A549 (cell line): ENCODE data around the gene DNAI4. TPM values are rescaled to one million over a fixed set of nuclear protein-coding genes. Genes with fewer than 3 reads are reported as not detected.

Experiments
- ATAC-seq, 2 experiments: fragments of 200-7000 bp in 1 of 2; fragments of >200 bp in 1 of 2; cut with Nextera tagmentation in 1 of 2; cut with Tn5 transposase in 1 of 2; 3 replicates each; pipeline versions ENCODE4 v1.8.0 to v1.9.1; 2018 to 2020; ENCODE audit warnings: mild to moderate bottlenecking in 1 of 2, moderate library complexity in 1 of 2
- CTCF ChIA-PET: fragments of 300-600 bp; sonication (Branson Sonifier 250); formaldehyde crosslinking; extraction: SDS; loops from one replicate; lab custom pipeline; 2021; ENCODE audit warnings: antibody characterized with exemption, inconsistent platforms; lab: Yijun Ruan, JAX
- POLR2A ChIA-PET: fragments of 350-600 bp; formaldehyde crosslinking; extraction: SDS; loops from one replicate; lab custom pipeline; 2021; ENCODE audit warnings: antibody characterized with exemption, inconsistent platforms; lab: Yijun Ruan, JAX
- DNase-seq, 2 experiments: peaks; one replicate each; pipeline versions ENCODE4 v3.0.0 to v3.0.0-alpha.2; 2011 to 2016; ENCODE audit warnings: low read depth in 1 of 2, low spot score in 1 of 2
- FAIRE-seq: peaks from 2 replicates; lab custom pipeline; 2011; peaks lifted over from hg19 to GRCh38; lab: Jason Lieb, UNC
- H3K27ac ChIP-seq, 2 experiments: fragments of >200 bp; sonication (Bioruptor Twin); formaldehyde crosslinking; 3 replicates each; pipeline ENCODE4 v1.5.1; 2016 to 2017
- H3K4me1 ChIP-seq: fragments of >200 bp; sonication (Bioruptor Twin); formaldehyde crosslinking; 3 replicates; pipeline ENCODE4 v1.6.1; 2016
- H3K4me2 ChIP-seq: fragments of >200 bp; sonication (Bioruptor Twin); formaldehyde crosslinking; 3 replicates; pipeline ENCODE4 v1.6.1; 2016
- H3K4me3 ChIP-seq: fragments of >200 bp; sonication (Bioruptor Twin); formaldehyde crosslinking; 3 replicates; pipeline ENCODE4 v1.5.1; 2016
- H3K9me3 ChIP-seq: fragments of >200 bp; sonication (Bioruptor Twin); formaldehyde crosslinking; 3 replicates; pipeline ENCODE4 v1.6.1; 2016
- ATOH8 ChIP-seq: fragments of 250-450 bp; sonication (Bioruptor Pico); IDR thresholded peaks from 2 replicates; pipeline ENCODE4 v1.5.0; 2020; ENCODE audit warnings: low read depth, mild to moderate bottlenecking, moderate library complexity
- BCL3 ChIP-seq: fragments of >200 bp; sonication (Bioruptor Twin); formaldehyde crosslinking; IDR thresholded peaks from 3 replicates; pipeline ENCODE4 v1.6.1; 2016
- CHD2 ChIP-seq: fragments of 150-350 bp; IDR thresholded peaks from 2 replicates; pipeline ENCODE4 v1.6.1; 2014; ENCODE audit warnings: low read length; ENCODE audit not compliant: partially characterized antibody
- CHD4 ChIP-seq: fragments of 200-600 bp; sonication (generic); IDR thresholded peaks from 2 replicates; pipeline ENCODE4 v1.6.1; 2016; ENCODE audit warnings: antibody characterized with exemption, mild to moderate bottlenecking, borderline replicate concordance
- CTCF ChIP-seq: fragments of >200 bp; sonication (Bioruptor Twin); formaldehyde crosslinking; IDR thresholded peaks from 3 replicates; pipeline ENCODE4 v1.5.1; 2016
- E2F6 ChIP-seq: IDR thresholded peaks from 2 replicates; pipeline ENCODE4 v1.6.1; 2012; ENCODE audit warnings: low read depth, borderline replicate concordance
- EHMT2 ChIP-seq: fragments of 200-600 bp; sonication (generic); IDR thresholded peaks from 2 replicates; pipeline ENCODE4 v1.6.1; 2016; ENCODE audit warnings: antibody characterized with exemption, low read depth, mild to moderate bottlenecking, moderate library complexity
- EP300 ChIP-seq, 2 experiments: fragments of >200 bp; sonication (Bioruptor Twin); formaldehyde crosslinking; IDR thresholded peaks; 2 replicates in 1 of 2; 3 replicates in 1 of 2; pipeline ENCODE4 v1.6.1; 2016 to 2017
- FOSB ChIP-seq: fragments of 250-450 bp; sonication (Bioruptor Pico); IDR thresholded peaks from 2 replicates; pipeline ENCODE4 v1.5.0; 2020; ENCODE audit warnings: mild to moderate bottlenecking, moderate library complexity
- GATA3 ChIP-seq: IDR thresholded peaks from 2 replicates; pipeline ENCODE4 v1.6.1; 2012; ENCODE audit warnings: borderline replicate concordance
- HDAC2 ChIP-seq: fragments of 200-600 bp; sonication (generic); IDR thresholded peaks from 2 replicates; pipeline ENCODE4 v1.6.1; 2016
- HES2 ChIP-seq: fragments of >200 bp; sonication (Bioruptor Twin); formaldehyde crosslinking; IDR thresholded peaks from 2 replicates; pipeline ENCODE4 v1.6.1; 2016
- JUNB ChIP-seq: fragments of >200 bp; sonication (Bioruptor Twin); formaldehyde crosslinking; IDR thresholded peaks from 2 replicates; pipeline ENCODE4 v1.6.1; 2016
- KDM1A ChIP-seq: fragments of 200-600 bp; sonication (generic); IDR thresholded peaks from 2 replicates; pipeline ENCODE4 v1.6.1; 2016; ENCODE audit warnings: low read depth, mild to moderate bottlenecking
- MAFK ChIP-seq: fragments of 450-650 bp; IDR thresholded peaks from 2 replicates; pipeline ENCODE4 v1.6.1; 2014; ENCODE audit not compliant: partially characterized antibody
- MYC ChIP-seq: IDR thresholded peaks from 2 replicates; pipeline ENCODE4 v1.6.1; 2012; ENCODE audit warnings: mild to moderate bottlenecking, inconsistent platforms, low read length, improper control_type of control experiment, borderline replicate concordance
- NFE2L2 ChIP-seq: fragments of 150-350 bp; conservative IDR thresholded peaks from 2 replicates; pipeline ENCODE4 v1.6.1; 2014; ENCODE audit warnings: low read length
- NPAS2 ChIP-seq: fragments of 250-450 bp; sonication (Bioruptor Pico); IDR thresholded peaks from 2 replicates; pipeline ENCODE4 v1.8.0; 2022; ENCODE audit warnings: mild to moderate bottlenecking, moderate library complexity, borderline replicate concordance
- NR3C1 ChIP-seq: fragments of >200 bp; sonication (Bioruptor Twin); formaldehyde crosslinking; IDR thresholded peaks from 3 replicates; pipeline ENCODE4 v1.6.1; 2017
- RARB ChIP-seq: fragments of 250-450 bp; sonication (Bioruptor Pico); IDR thresholded peaks from 2 replicates; pipeline ENCODE4 v1.8.0; 2021; ENCODE audit warnings: mild to moderate bottlenecking, moderate library complexity
- RCOR1 ChIP-seq: fragments of 150-350 bp; IDR thresholded peaks from 2 replicates; pipeline ENCODE4 v1.6.1; 2014; ENCODE audit warnings: antibody characterized with exemption, low read length, low read depth
- REST ChIP-seq: fragments of 200-600 bp; sonication (generic); IDR thresholded peaks from 2 replicates; pipeline ENCODE4 v1.6.1; 2016; ENCODE audit warnings: antibody characterized with exemption, mild to moderate bottlenecking, moderate library complexity
- SMC3 ChIP-seq: fragments of >200 bp; sonication (Bioruptor Twin); formaldehyde crosslinking; IDR thresholded peaks from 3 replicates; pipeline ENCODE4 v1.6.1; 2018; ENCODE audit warnings: inconsistent platforms
- SREBF2 ChIP-seq: fragments of 450-650 bp; IDR thresholded peaks from 2 replicates; pipeline ENCODE4 v1.6.1; 2014; ENCODE audit warnings: mild to moderate bottlenecking, moderate library complexity
- USF2 ChIP-seq: fragments of 450-650 bp; IDR thresholded peaks from 2 replicates; pipeline ENCODE4 v1.6.1; 2014; ENCODE audit warnings: antibody characterized with exemption
- ZC3H11A ChIP-seq: fragments of 450-650 bp; IDR thresholded peaks from 2 replicates; pipeline ENCODE4 v1.6.1; 2014; ENCODE audit warnings: antibody characterized with exemption, mild to moderate bottlenecking
- ZNF302 ChIP-seq: fragments of 250-450 bp; sonication (Bioruptor Pico); IDR thresholded peaks from 2 replicates; pipeline ENCODE4 v1.9.0; 2021; ENCODE audit warnings: inconsistent platforms, mild to moderate bottlenecking, moderate library complexity
- ZSCAN20 ChIP-seq: fragments of 250-450 bp; sonication (Bioruptor Pico); IDR thresholded peaks from 2 replicates; pipeline ENCODE4 v1.8.0; 2022; ENCODE audit warnings: mild to moderate bottlenecking, moderate library complexity
- WGBS: methylation state at CpG from one replicate; pipeline ENCODE4 v1.1.6; 2017; ENCODE audit errors: missing lambda C conversion rate; 5-methylcytosine and 5-hydroxymethylcytosine counted together
- polyA plus RNA-seq, 4 experiments: library from polyadenylated mRNA; depleted of rRNA in 3 of 4; stranded (reverse); fragments of >200 nt; fragmentation: RNase III in 1 of 4; extraction: RNeasy Plus Mini Kit Qiagen cat#74134 plus additional on column Dnase treatment in 1 of 4; gene quantifications; 2 replicates in 3 of 4; 3 replicates in 1 of 4; pipeline ENCODE4 v1.2.3, GENCODE V29; 2011 to 2017

The DNAI4 gene
- polyA plus RNA-seq, 2 of the 4 experiments (the other 2 are of a cell fraction), result 1.3 to 4.7 TPM

- WGBS, result 24% methylated on average over 3 of the region's 3 CpGs
- Histone ChIP-seq H3K27ac (peak overlapping the region; percentile 91 to 99), H3K4me1 (peaks cover 37% of the 10 kb centered on the region), H3K9me3 (no peaks in the 10 kb centered on the region), H3K4me2 (peak overlapping the region; percentile 95), H3K4me3 (peak overlapping the region; percentile 77)
- FAIRE-seq (no peak), ATAC-seq (no peak)
- POLR2A ChIA-PET, result interaction anchor here (1.3 to 2.4 kb wide), 3 partner anchors 9 to 124 kb away, joined by 5 to 16 read pairs (median 5); partner anchors contain the start of gene SLC35D1
- TF ChIP-seq REST (no peak), SREBF2 (no peak), NR3C1 (no peak), ZNF302 (CRISPR knock-in tag) (no peak), CHD2 (no peak), SMC3 (no peak), NFE2L2 (no peak), CHD4 (no peak), USF2 (no peak), RCOR1 (no peak), EP300 (IDR thresholded peaks at IDR 0.05) (no peak), BCL3 (no peak), RARB (CRISPR knock-in tag) (no peak), KDM1A (no peak), MAFK (no peak), E2F6 (no peak), ZSCAN20 (no peak), FOSB (no peak)
- TF ChIP-seq, all 56 proteins: peak for 0
- CTCF ChIA-PET, result interaction anchor here (1.0 kb wide), 1 partner anchor 17 kb away, joined by 3 read pairs; no protein-coding TSS in a partner anchor
- no peak for DNase-seq
Measured at GRCh38 chr1:66929146-66929688, 4.6 kb upstream of the DNAI4 start.

- DNase-seq, result no peak
- H3K27ac ChIP-seq, result no peak overlapping the region
- no peaks in the 10 kb centered on the region for H3K9me3 ChIP-seq
- peaks cover 40% of the 10 kb centered on the region for H3K4me1 ChIP-seq
- peak overlapping the region; percentile 95; the same call in 2 of the 3 replicates for H3K4me2 ChIP-seq
- POLR2A ChIA-PET, result no interaction called here
- CTCF ChIA-PET, result no interaction called here
- FAIRE-seq, result no peak
- H3K4me3 ChIP-seq, result no peak overlapping the region
- ATAC-seq, result no peak
- no peak for TF ChIP-seq JUNB
- no peak for TF ChIP-seq GATA3
- TF ChIP-seq ZNF302 (CRISPR knock-in tag), result no peak
- TF ChIP-seq KDM1A, result no peak
- no peak for TF ChIP-seq HES2
- TF ChIP-seq ATOH8 (CRISPR knock-in tag), result no peak
- no peak for TF ChIP-seq SREBF2
- no peak for TF ChIP-seq NPAS2 (CRISPR knock-in tag)
- no peak for TF ChIP-seq HDAC2
- no peak for TF ChIP-seq MYC
- no peak for TF ChIP-seq CTCF
- no peak for TF ChIP-seq ZC3H11A
- TF ChIP-seq EHMT2, result no peak
Measured at GRCh38 chr1:66927528-66927927, 2.9 kb upstream of the DNAI4 start.
